Measurements from ENCODE around the gene UXS1.
"Not testable (repeated sequence)": the region's sequence is repeated elsewhere in the genome, so short reads cannot be mapped to it uniquely, and the experiment has no call there.

UXS1 gene

DNA sequence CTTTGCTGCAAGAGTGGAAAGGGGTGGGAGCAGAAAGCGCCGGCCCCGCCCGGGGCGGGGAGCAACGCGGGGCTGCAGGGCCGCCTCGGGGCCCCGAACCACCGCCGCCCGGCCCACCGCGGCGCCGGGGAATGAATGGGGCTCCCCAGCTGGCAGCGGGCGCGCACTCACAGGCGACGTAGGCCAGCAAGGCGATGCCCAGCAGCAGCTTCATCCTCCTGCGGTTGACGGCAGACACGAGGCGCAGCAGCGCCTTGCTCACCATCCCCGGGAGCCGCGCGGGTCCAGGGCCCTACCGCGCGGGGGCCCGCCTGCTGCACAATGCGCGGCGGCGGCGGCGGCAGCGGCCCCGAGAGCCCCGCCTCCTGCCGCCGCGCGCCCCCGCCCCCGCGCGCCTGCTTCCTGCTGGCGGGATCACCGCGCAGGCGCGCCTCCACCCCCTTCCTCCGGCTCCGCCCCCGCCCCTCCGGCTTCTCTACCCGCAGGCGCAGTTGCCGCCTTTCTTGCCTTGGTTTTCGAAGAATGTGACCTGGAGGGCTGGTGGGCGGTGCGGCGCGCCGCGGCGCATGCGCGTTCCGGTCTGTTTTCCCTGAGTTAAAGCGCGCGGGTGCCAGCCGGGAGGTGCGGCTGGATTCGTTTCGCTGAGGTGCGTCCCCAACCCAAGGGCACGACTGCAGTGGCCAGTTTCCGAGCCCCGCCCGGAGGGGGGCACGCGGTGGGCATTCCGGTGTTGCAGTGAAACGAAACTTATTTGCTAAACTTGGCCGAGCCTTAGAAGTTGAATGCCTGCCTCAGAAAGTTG lies at the start of gene UXS1:
Gene UXS1 (minus strand): TSS at position 325 of the 802 bp plus-strand sequence. CDS start 60 bp downstream, at position 265.
- peak within 1 kb of the TSS; percentile 77 for H3K4me3 ChIP-seq (ENCODE audit: low read depth, low read length)

DNA sequence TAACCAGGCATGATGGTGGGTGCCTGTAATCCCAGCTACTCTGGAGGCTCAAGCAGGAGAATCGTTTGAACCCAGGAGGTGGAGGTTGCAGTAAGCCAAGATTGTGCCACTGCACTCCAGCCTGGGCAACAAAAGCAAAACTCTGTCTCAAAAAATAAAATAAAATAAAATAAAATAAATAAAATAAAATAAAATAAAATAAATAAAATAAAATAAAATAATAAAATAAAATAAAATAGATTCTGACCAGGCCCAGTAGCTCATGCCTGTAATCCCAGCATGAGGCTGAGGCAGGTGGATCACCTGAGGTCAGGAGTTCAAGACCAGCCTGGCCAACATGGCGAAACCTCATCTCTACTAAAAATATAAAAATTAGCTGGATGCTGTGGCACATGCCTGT lies 45.4 kb upstream of the UXS1 start:
- H3K4me3 ChIP-seq (ENCODE audit: low read depth, low read length), result not testable (repeated sequence)

More for the DNA sequence above, at the start of gene UXS1:
- no peak for TF ChIP-seq CTCF (IDR thresholded peaks at IDR 0.05; ENCODE audit: borderline replicate concordance, insufficient read depth, low read depth, low read length)

- H3K4me3 ChIP-seq (ENCODE audit: low read depth, low read length), result not testable (repeated sequence)
These were observed 41.3 kb upstream of the UXS1 start for GRCh38 chr2:106235392-106235791.

DNA sequence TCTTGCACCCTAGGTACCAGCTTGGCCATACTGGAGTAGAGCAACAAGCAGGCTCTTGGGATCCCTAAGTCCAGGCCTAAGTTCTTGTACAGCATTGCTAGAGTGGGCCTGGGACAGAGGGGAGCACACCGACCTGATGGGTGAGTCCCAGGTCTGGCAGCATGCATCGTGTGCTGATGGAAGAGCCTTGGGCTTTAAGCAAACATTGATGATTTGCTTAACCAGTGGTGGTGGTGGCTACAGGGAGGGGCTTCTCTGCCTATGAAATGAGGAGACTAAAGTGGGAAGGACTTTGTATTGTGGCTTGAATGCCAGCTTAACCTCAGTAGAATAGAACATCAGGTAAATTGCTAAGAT lies 39.2 kb upstream of the UXS1 start:
- H3K4me3 ChIP-seq (ENCODE audit: low read depth, low read length), result no peak overlapping the region
- TF ChIP-seq CTCF (IDR thresholded peaks at IDR 0.05; ENCODE audit: borderline replicate concordance, insufficient read depth, low read depth, low read length), result no peak

GRCh38 chr2:106232638-106233349 lies 38.7 kb upstream of the UXS1 start:
- no peak for TF ChIP-seq CTCF (IDR thresholded peaks at IDR 0.05; ENCODE audit: borderline replicate concordance, insufficient read depth, low read depth, low read length)
- H3K4me3 ChIP-seq (ENCODE audit: low read depth, low read length), result no peak overlapping the region

DNA sequence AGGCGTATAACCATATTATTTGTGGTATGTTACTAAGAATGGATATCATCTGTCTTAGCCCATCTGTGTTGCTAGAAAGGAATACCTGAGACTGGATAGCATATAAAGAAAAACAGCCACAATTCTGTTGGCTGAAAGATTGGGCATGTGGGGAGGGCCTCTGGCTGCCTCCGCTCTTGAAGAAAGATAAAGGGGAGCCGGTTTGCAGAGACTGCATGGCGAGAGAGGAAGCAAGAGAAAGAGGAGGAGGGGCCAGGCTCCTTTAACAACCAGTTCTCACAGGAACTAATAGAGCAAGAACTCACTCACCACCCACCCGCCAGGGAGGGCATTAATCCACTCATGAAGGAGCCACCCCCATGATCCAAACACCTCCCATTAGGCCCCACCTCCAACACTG lies 29.2 kb upstream of the UXS1 start:
- TF ChIP-seq CTCF (IDR thresholded peaks at IDR 0.05; ENCODE audit: borderline replicate concordance, insufficient read depth, low read depth, low read length), result no peak

GRCh38 chr2:106222057-106222456 lies 28.0 kb upstream of the UXS1 start:
- not testable (repeated sequence) for H3K4me3 ChIP-seq (ENCODE audit: low read depth, low read length)

More for the DNA sequence above, 29.2 kb upstream of the UXS1 start:
- no peak overlapping the region for H3K4me3 ChIP-seq (ENCODE audit: low read depth, low read length)

- no peak overlapping the region for H3K4me3 ChIP-seq (ENCODE audit: low read depth, low read length)
- no peak for TF ChIP-seq CTCF (IDR thresholded peaks at IDR 0.05; ENCODE audit: borderline replicate concordance, insufficient read depth, low read depth, low read length)
These were observed 25.7 kb upstream of the UXS1 start for GRCh38 chr2:106219813-106220212.

DNA sequence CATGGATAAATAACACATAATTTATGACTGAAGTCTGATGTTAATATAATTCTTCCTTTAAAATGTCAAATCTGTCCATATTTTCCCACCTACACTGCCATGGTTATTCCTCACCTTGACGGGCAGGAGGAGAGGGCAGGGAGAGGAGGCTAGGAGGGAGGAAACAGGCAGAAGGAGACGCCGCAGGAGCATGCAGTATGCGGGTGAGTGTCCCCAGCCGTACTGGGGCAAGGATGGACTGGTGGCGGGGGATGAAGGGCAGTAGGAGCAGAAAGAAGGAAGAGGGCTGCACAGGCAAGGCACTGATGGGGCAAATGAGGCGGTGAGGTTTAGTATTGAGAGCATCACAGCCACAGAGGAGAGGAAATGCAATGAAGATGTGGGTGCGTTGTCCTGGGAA lies 25.1 kb upstream of the UXS1 start:
- not testable (repeated sequence) for H3K4me3 ChIP-seq (ENCODE audit: low read depth, low read length)

Measured in GM12875 (cell line).